GM06990 (cell line): ENCODE measurements around the gene SLIT1.

Source experiments
- DNase-seq: peaks from one replicate; pipeline ENCODE4 v3.0.0-alpha.2; 2011; ENCODE audit not compliant: insufficient read length; ENCODE audit errors: extremely low read depth
- H3K27me3 ChIP-seq: replicated peaks from 2 replicates; pipeline ENCODE4 v1.6.0; 2011; ENCODE audit warnings: low read length; ENCODE audit not compliant: control insufficient read depth, insufficient read depth
- H3K36me3 ChIP-seq: 2 replicates; pipeline ENCODE4 v1.5.1; 2011; ENCODE audit warnings: low read length; ENCODE audit not compliant: control insufficient read depth, insufficient read depth
- H3K4me3 ChIP-seq: replicated peaks from 2 replicates; pipeline ENCODE4 v1.5.1; 2011; ENCODE audit warnings: low read depth, mild to moderate bottlenecking, control low read depth, low read length
- CTCF ChIP-seq: IDR thresholded peaks from 2 replicates; pipeline ENCODE4 v1.5.1; 2011; ENCODE audit warnings: low read length, control low read depth, mild to moderate bottlenecking, inconsistent platforms; ENCODE audit not compliant: insufficient read depth, poor library complexity, severe bottlenecking

Gene SLIT1

DNA sequence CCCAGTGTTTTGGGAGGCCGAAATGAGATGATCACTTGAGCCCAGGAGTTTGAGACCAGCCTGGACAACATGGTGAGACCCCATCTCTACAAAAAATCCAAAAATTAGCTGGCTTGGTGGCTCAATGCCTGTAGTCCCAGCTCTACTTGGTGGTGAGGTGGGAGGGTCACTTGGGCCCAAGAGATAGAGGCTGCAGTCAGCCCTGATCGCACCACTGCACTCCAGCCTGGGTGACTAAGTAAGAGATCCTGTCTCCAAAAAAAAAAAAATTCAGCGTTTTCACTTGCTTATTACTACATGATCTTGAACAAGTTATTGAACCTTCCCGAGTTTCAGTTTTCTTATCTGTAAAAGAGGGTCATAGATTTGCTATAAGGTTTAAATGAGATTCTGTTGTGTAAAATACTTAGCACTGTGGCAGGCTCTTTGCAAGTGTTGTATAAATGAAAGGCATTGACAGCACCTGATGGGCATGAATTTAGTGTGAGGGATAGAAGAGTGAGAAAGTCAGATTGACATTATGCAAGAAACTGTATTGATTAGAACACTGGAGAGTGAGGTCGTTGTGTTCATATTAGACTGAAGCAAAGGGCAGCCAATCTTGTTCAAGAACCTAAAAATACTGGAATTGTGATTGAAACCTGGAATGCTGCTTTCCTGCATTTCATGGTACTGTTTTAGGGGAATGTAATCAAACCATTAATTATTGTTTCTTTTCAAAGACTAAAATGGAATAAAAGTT is 216.9 kb downstream of the SLIT1 start:
- DNase-seq, result no peak
- H3K27me3 ChIP-seq, result no peaks in the 10 kb centered on the region
- no peak for TF ChIP-seq CTCF
- no peak overlapping the region for H3K4me3 ChIP-seq
- no peaks in the 10 kb centered on the region for H3K36me3 ChIP-seq

- TF ChIP-seq CTCF, result no peak
- Histone ChIP-seq H3K36me3 (no peaks in the 10 kb centered on the region), H3K4me3 (no peak overlapping the region), H3K27me3 (no peaks in the 10 kb centered on the region)
- DNase-seq, result no peak
These were observed 217.9 kb downstream of the SLIT1 start for GRCh38 chr10:96967847-96968246.

DNA sequence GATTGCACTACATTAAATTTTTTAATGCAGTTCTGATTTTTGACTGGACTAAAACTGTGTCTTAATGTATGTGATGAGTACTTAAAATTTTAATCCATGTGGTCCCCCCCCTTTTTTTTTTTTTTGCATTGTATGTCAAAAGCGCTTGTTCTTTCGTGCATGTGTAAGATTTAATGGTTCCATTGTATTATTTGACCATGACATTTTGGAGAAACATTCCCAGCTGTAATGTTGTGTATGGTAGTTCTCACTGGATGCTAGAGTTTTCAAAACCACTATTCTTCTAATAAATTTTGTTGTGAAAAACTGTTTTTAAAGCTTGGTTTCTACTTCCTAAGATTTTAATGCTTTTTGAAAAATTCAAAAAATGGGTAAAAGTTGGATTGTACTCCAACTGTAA is 221.6 kb downstream of the SLIT1 start:
- Histone ChIP-seq H3K36me3 (no peaks in the 10 kb centered on the region), H3K27me3 (no peaks in the 10 kb centered on the region), H3K4me3 (no peak overlapping the region)
- no peak for DNase-seq
- TF ChIP-seq CTCF, result no peak

- no peak for DNase-seq
- no peak for TF ChIP-seq CTCF
- Histone ChIP-seq H3K4me3 (no peak overlapping the region), H3K27me3 (no peaks in the 10 kb centered on the region), H3K36me3 (no peaks in the 10 kb centered on the region)
These were observed 224.9 kb downstream of the SLIT1 start for GRCh38 chr10:96960872-96961271.

DNA sequence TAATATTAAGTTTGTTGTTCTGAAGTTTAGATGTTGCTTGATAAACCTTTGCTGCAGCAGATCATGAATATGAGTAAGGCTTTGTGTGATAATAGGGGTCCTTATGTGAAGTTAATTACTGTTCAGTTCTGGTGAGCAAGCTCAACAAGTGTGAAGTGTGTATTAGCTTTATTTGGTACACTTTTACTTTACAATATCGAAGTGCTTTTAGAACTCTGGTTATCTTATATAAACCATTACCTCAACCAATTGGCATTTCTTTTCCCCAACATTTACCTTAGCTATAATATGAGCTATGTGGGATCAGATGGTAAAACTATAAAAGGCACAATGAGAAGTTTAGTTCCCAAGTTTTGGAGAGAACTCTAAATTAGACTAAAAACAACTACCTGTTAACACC is 226.0 kb downstream of the SLIT1 start:
- Histone ChIP-seq H3K4me3 (no peak overlapping the region), H3K36me3 (peaks cover 4% of the 10 kb centered on the region; the same call in 1 of the 2 replicates), H3K27me3 (no peaks in the 10 kb centered on the region)
- DNase-seq, result no peak
- TF ChIP-seq CTCF, result no peak

- Histone ChIP-seq H3K27me3 (no peaks in the 10 kb centered on the region), H3K4me3 (no peak overlapping the region), H3K36me3 (peaks cover 4% of the 10 kb centered on the region; the same call in 1 of the 2 replicates)
- DNase-seq, result no peak
- TF ChIP-seq CTCF, result no peak
These were observed 227.7 kb downstream of the SLIT1 start for GRCh38 chr10:96958071-96958470.
